ENCODE data around the gene TBX4. TPM values are rescaled to one million over a fixed set of nuclear protein-coding genes. Genes with fewer than 3 reads are reported as not detected.
"Not testable (repeated sequence)": the region's sequence is repeated elsewhere in the genome, so short reads cannot be mapped to it uniquely, and the experiment has no call there.

Gene TBX4
- total RNA-seq, 1 donor from 2014 or later: not detected

GRCh38 chr17:61484174-61484573 is 32.0 kb downstream of the TBX4 start:
- DNase-seq: no peak

- DNase-seq: no peak
Measured at GRCh38 chr17:61485067-61485775, 33.0 kb downstream of the TBX4 start.

GRCh38 chr17:61486135-61487120 is 34.2 kb downstream of the TBX4 start:
- no peak for DNase-seq

- DNase-seq: no peak
Measured at GRCh38 chr17:61487161-61487988, 35.2 kb downstream of the TBX4 start.

GRCh38 chr17:61487989-61488595 is 35.9 kb downstream of the TBX4 start:
- no peak for DNase-seq

GRCh38 chr17:61488878-61489718 is 36.9 kb downstream of the TBX4 start:
- no peak for DNase-seq

GRCh38 chr17:61489719-61490490 is 37.7 kb downstream of the TBX4 start:
- no peak for DNase-seq

GRCh38 chr17:61490540-61490975 is 38.3 kb downstream of the TBX4 start:
- DNase-seq: no peak

- no peak for DNase-seq
Measured at GRCh38 chr17:61491981-61492380, 39.8 kb downstream of the TBX4 start.

- DNase-seq: no peak
Measured at GRCh38 chr17:61492759-61493526, 40.7 kb downstream of the TBX4 start.

GRCh38 chr17:61493830-61494324 is 41.7 kb downstream of the TBX4 start:
- DNase-seq: not testable (repeated sequence)

GRCh38 chr17:61494325-61495160 is 42.3 kb downstream of the TBX4 start:
- no peak for DNase-seq

GRCh38 chr17:61495161-61495857 is 43.1 kb downstream of the TBX4 start:
- DNase-seq: no peak

GRCh38 chr17:61496174-61496956 is 44.1 kb downstream of the TBX4 start:
- no peak for DNase-seq

- no peak for DNase-seq
Measured at GRCh38 chr17:61496957-61497653, 44.9 kb downstream of the TBX4 start.
